ENCODE results near the gene PYGM. TPM values are rescaled to one million over a fixed set of nuclear protein-coding genes. Genes with fewer than 3 reads are reported as not detected.

The PYGM gene
- total and polyA plus RNA-seq, 2 of the 13 experiments (the other 11 are each of a cell fraction or from before 2014, with no cell fraction given) = 0.11 to 0.12 TPM

- peak; percentile 64 for ATAC-seq
- Histone ChIP-seq H3K36me3 (replicated peaks in 1 of 2; ENCODE audit: control insufficient read depth in 1 of 2, insufficient read depth in 2 of 2, low read length in 2 of 2) (peaks cover 4 to 15% of the 10 kb centered on the region in 2 experiments; a peak in 4 of 5 replicates), H2AFZ (ENCODE audit: low read length) (no peak overlapping the region), H3K79me2 (ENCODE audit: insufficient read depth, low read length) (no peaks in the 10 kb centered on the region), H3K9me3 (ENCODE audit: low read length) (no peaks in the 10 kb centered on the region), H3K4me1 (ENCODE audit: insufficient read depth, low read length) (peaks cover 35% of the 10 kb centered on the region), H3K27me3 (ENCODE audit: control insufficient read depth in 1 of 2, insufficient read depth in 2 of 2, low read length in 2 of 2) (peaks cover 3 to 15% of the 10 kb centered on the region in 2 experiments; a peak in 3 of 5 replicates), H3K9ac (ENCODE audit: insufficient read depth, low read depth, low read length) (no peak overlapping the region), H4K20me1 (ENCODE audit: insufficient read depth, low read length) (peaks cover 21% of the 10 kb centered on the region), H3K4me2 (ENCODE audit: low read depth, low read length) (peak overlapping the region; percentile 59), H3K27ac (ENCODE audit: extremely low read length, insufficient read depth, low read length) (no peak overlapping the region), H3K4me3 (replicated peaks in 1 of 3; ENCODE audit: insufficient read depth in 1 of 3, low read depth in 2 of 3, low read length in 3 of 3) (peak overlapping the region in 1 of 3 experiments; percentile 37; a peak in 3 of 6 replicates)
- 36% methylated on average over 11 of the region's 21 CpGs for WGBS (ENCODE audit: low lambda C conversion rate)
- CTCF ChIA-PET (ENCODE audit: low intra/inter-chr PET ratio, low total read pairs) = no interaction called here
- POLR2A ChIA-PET = interaction anchor here (1.3 to 3.3 kb wide), 2 partner anchors 12 to 20 kb away, joined by 3 to 24 read pairs; partner anchors contain the start of gene SF1
- intact Hi-C loops (cut with micrococcal nuclease; ENCODE audit: unreplicated experiment) (no loop called here), in situ Hi-C loops (cut with HindIII; ENCODE audit: extremely low pct_ligation_motif_present, low pct_unique_long_range_greater_than_20kb) (no loop called here)
- peak; percentile 50 for DNase-seq (ENCODE audit: low spot score)
- FAIRE-seq = no peak
- no TSS peak for BruUV-seq (replicated peaks)
- TF ChIP-seq ZNF687 (CRISPR knock-in tag; IDR thresholded peaks at IDR 0.05) (peak; percentile 47), LCORL (IDR thresholded peaks at IDR 0.05) (no peak), LCORL (CRISPR knock-in tag; IDR thresholded peaks at IDR 0.05) (0 out of 2 replicates have a peak, but pooled peaks have one; percentile 53), ZSCAN5A (CRISPR knock-in tag; IDR thresholded peaks at IDR 0.05; ENCODE audit: borderline replicate concordance) (no peak), CTCF (CRISPR knock-in tag; IDR thresholded peaks at IDR 0.05) (no peak; the same call in 1 of the 2 replicates), ZNF709 (CRISPR knock-in tag; IDR thresholded peaks at IDR 0.05) (no peak), THRA (CRISPR knock-in tag; IDR thresholded peaks at IDR 0.05; ENCODE audit: borderline replicate concordance) (peak; percentile 19; the same call in 1 of the 2 replicates), MTA3 (CRISPR knock-in tag; IDR thresholded peaks at IDR 0.05) (no peak), ZBTB33 (CRISPR knock-in tag; IDR thresholded peaks at IDR 0.05) (peak; percentile 40; the same call in 1 of the 2 replicates), ZNF180 (CRISPR knock-in tag; IDR thresholded peaks at IDR 0.05; ENCODE audit: borderline replicate concordance, low read depth) (no peak), ZNF75D (CRISPR knock-in tag; IDR thresholded peaks at IDR 0.05; ENCODE audit: borderline replicate concordance) (no peak), SP5 (CRISPR knock-in tag; IDR thresholded peaks at IDR 0.05; ENCODE audit: borderline replicate concordance, low read depth) (peak; percentile 66)
These were observed 548 bp downstream of the PYGM start for GRCh38 chr11:64759131-64759721.

All from HepG2 (cell line).